Upper lobe of left lung (tissue), 4 donors: ENCODE results near the gene HS3ST3A1.

ENCODE experiments used
- CTCF ChIP-seq, 6 experiments: fragments of 450-650 bp in 4 of 6; fragments of 200-600 bp in 2 of 6; sonication (generic) in 2 of 6; IDR thresholded peaks; one replicate each; pipeline ENCODE4 v1.5.1; 2016 to 2019; ENCODE audit warnings: antibody characterized with exemption in 6 of 6
- EP300 ChIP-seq, 4 donors: sonication (generic); formaldehyde crosslinking; IDR thresholded peaks; one replicate each; pipeline ENCODE4 v1.5.1; 2017; ENCODE audit warnings: antibody characterized with exemption in 4 of 4, control low read depth in 2 of 4
- POLR2A ChIP-seq, 4 donors: fragments of 450-650 bp; IDR thresholded peaks; one replicate each; pipeline ENCODE4 v1.5.1; 2016 to 2017; ENCODE audit warnings: antibody characterized with exemption in 4 of 4, mild to moderate bottlenecking in 2 of 4
- POLR2AphosphoS5 ChIP-seq, 2 donors: sonication (generic); formaldehyde crosslinking; IDR thresholded peaks; one replicate each; pipeline ENCODE4 v1.5.1; 2017; ENCODE audit warnings: antibody characterized with exemption in 2 of 2

DNA sequence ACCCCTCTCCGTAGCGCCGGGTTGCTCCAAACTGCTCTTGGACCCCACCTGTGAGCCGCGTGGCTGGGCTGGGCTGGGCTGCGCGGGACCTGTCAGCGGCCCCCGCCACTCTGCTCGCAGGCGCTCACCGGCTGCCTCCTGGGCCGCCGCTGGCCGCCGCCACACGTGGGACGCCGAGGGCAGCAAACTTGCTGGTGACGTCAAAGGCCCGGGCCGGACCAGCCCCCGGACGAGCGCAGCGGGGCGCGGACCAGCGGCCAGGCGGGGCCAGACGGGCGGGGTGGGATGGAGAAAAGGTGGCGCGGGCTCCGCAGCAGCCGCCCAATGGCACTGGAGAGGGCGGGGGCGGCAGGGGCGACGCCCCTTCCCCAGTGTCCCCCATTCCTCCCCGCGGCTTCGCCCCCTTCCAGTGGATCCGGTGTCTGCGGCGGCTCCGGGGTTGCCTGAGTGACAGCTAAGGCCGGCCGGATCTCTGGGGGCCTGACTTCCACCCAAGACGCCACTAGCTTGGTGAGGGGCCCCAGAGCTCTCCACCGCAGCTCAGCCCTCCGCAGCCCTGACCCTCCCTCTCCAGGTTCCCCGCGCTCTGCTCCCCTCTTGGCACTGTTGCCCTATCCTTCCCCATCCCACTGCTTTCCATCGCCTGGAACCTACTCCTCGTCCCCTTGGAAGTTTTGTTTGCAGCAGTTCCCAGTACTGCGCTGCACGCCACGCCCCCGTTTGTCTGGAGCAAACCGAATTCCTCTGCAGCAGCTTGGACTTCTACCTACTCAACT, at the start of gene HS3ST3A1:
- TF ChIP-seq POLR2A (IDR thresholded peaks at IDR 0.05) (no peak), CTCF (IDR thresholded peaks at IDR 0.05) (no peak), EP300 (IDR thresholded peaks at IDR 0.05) (no peak), POLR2AphosphoS5 (IDR thresholded peaks at IDR 0.05) (no peak)
